MCF 10A (cell line): ENCODE results near the gene MAGEB17. TPM values are rescaled to one million over a fixed set of nuclear protein-coding genes. Genes with fewer than 3 reads are reported as not detected.
A peak's percentile ranks its signal among the peaks of the same experiment; 100 is the strongest.

ENCODE experiments used
- BruUV-seq: library from RNA; stranded (reverse); fragments of 400-500 nt; replicated peaks from 2 replicates; lab custom pipeline; 2021; lab: Mats Ljungman, UMichigan
- CTCF ChIA-PET: fragments of 300-600 bp; sonication (Branson Sonifier 250); formaldehyde crosslinking; extraction: SDS; loops from one replicate; lab custom pipeline; 2021; ENCODE audit warnings: antibody characterized with exemption, inconsistent platforms; lab: Yijun Ruan, JAX
- POLR2A ChIA-PET: fragments of 300-600, 350-650 bp; sonication (Branson Sonifier 250); formaldehyde crosslinking; extraction: SDS; loops from one replicate; lab custom pipeline; 2020; ENCODE audit warnings: antibody characterized with exemption, inconsistent platforms; lab: Yijun Ruan, JAX
- DNase-seq: peaks from one replicate; pipeline ENCODE4 v3.0.0-alpha.2; 2018; ENCODE audit not compliant: unreplicated experiment
- H3K27ac Mint-ChIP-seq: one replicate; pipeline ENCODE4 v1.8.0; 2022; ENCODE audit warnings: mild to moderate bottlenecking, low read depth, mixed read lengths; ENCODE audit not compliant: unreplicated experiment
- H3K27me3 Mint-ChIP-seq: one replicate; pipeline ENCODE4 v1.8.0; 2022; ENCODE audit warnings: mixed read lengths; ENCODE audit not compliant: insufficient read depth, unreplicated experiment
- H3K36me3 Mint-ChIP-seq: one replicate; pipeline ENCODE4 v1.8.0; 2022; ENCODE audit warnings: mild to moderate bottlenecking, moderate library complexity, mixed read lengths; ENCODE audit not compliant: insufficient read depth, unreplicated experiment
- H3K4me1 Mint-ChIP-seq: one replicate; pipeline ENCODE4 v1.8.0; 2022; ENCODE audit warnings: mixed read lengths; ENCODE audit not compliant: insufficient read depth, unreplicated experiment
- H3K4me3 Mint-ChIP-seq: one replicate; pipeline ENCODE4 v1.8.0; 2022; ENCODE audit warnings: mild to moderate bottlenecking, moderate library complexity, mixed read lengths; ENCODE audit not compliant: unreplicated experiment
- H3K9me3 Mint-ChIP-seq: one replicate; pipeline ENCODE4 v1.8.0; 2022; ENCODE audit warnings: mixed read lengths; ENCODE audit not compliant: unreplicated experiment
- CTCF ChIP-seq: fragments of 200-600 bp; IDR thresholded peaks from one replicate; pipeline ENCODE4 v1.8.0; 2022; ENCODE audit warnings: antibody characterized with exemption, mild to moderate bottlenecking; ENCODE audit not compliant: unreplicated experiment
- intact Hi-C: fragments of 100-400 bp; cut with micrococcal nuclease; formaldehyde crosslinking; loops from 2 replicates; pipeline ENCODE4 v1.14.1; 2022
- total RNA-seq: library from RNA; stranded (reverse); gene quantifications from 2 replicates; pipeline ENCODE4 v1.2.3, GENCODE V29; 2022

MAGEB17 gene
- total RNA-seq, 1 experiment from 2014 or later = not detected

DNA sequence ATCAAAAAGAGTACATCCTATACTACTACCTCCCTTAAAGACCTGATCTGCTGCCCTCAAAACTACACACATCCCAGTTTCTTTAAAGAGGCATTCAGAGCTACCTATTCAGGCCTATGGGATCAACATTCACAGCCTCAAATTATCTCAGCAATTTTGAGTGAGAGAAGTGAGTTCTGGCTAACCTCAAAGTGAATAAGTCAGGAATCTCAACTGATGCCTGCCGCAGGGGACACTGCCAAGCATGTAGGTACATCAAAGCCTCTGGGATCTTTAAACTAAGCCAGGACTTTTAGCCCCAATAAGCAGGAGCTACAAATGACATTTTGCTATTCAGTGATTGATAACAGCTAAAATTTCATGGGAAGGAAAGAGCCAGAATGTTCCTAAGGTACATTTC lies 32.3 kb upstream of the MAGEB17 start:
- DNase-seq = no peak
- no peaks in the 10 kb centered on the region for H3K4me1 Mint-ChIP-seq
- intact Hi-C loops = no loop called here
- no peak for TF ChIP-seq CTCF
- ChIA-PET CTCF (interaction anchor here (0.6 to 1.0 kb wide), 3 partner anchors 12 to 1990 kb away, joined by 3 to 5 read pairs (median 3); no protein-coding TSS in a partner anchor), POLR2A (no interaction called here)
- BruUV-seq = no TSS peak
- H3K36me3 Mint-ChIP-seq = no peaks in the 10 kb centered on the region
- H3K27me3 Mint-ChIP-seq = peaks cover 95% of the 10 kb centered on the region
- no peaks in the 10 kb centered on the region for H3K9me3 Mint-ChIP-seq
- H3K27ac Mint-ChIP-seq = no peak overlapping the region
- H3K4me3 Mint-ChIP-seq = no peak overlapping the region

DNA sequence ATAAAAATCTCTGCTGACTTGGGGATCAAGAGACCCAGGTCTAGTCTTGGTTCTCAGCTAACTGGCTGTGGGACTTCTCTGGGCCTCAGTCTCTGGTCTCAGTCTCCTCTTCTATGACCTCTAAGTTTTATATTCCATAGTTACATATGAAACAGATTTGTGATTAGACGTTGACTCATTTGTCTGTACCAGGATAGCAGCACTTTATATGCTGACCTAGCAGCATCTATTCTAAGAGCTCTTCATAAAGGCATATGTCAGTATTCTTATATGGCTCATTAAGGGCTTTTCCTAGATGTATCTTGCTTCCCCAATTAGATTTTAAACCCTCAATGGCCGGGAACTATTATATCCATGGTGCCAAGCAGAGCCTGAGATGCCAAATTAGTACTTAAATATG lies 31.2 kb upstream of the MAGEB17 start:
- ChIA-PET CTCF (interaction anchor here (0.7 to 3.4 kb wide), 3 partner anchors 14 to 281 kb away, joined by 3 to 15 read pairs (median 3); partner anchors contain the start of gene GRPR), POLR2A (no interaction called here)
- TF ChIP-seq CTCF = no peak
- no peak overlapping the region for H3K4me3 Mint-ChIP-seq
- no peaks in the 10 kb centered on the region for H3K36me3 Mint-ChIP-seq
- BruUV-seq = no TSS peak
- intact Hi-C loops = no loop called here
- no peak for DNase-seq
- H3K4me1 Mint-ChIP-seq = no peaks in the 10 kb centered on the region
- H3K27ac Mint-ChIP-seq = no peak overlapping the region
- H3K9me3 Mint-ChIP-seq = no peaks in the 10 kb centered on the region
- peaks cover 83% of the 10 kb centered on the region for H3K27me3 Mint-ChIP-seq

DNA sequence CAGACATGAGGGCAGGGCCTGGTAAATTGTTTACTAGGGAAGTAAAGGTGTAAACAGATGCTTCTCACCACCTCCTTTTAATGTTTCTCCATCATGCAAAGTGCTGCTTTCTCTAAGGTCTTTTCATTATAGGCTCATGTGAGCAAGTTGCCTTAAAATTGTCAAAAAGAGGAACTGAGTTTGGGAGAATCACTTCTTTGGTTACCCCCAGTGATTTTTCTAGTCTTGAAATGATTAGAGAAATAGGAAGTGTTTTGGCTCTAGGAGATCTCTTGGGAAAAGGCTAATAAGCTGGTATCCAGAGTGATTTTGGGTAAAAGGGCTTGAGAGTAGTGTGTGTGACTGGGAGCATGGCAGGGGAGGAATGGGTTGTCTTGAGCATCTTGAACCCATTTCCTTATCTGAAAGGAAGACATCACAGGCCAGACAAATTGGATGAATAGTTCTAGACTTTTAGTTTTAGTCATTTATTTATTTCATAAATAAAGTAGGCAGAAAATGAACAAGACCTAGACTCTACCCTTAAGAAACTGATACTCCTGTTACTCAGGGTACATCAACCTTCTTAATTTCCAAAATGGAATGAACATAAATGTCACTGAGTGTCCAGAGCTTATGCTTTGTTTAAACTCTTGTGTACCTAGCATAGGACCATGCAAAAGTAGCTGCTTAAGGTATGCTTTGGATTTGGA lies 29.7 kb upstream of the MAGEB17 start:
- H3K27me3 Mint-ChIP-seq = peaks cover 78% of the 10 kb centered on the region
- H3K4me1 Mint-ChIP-seq = no peaks in the 10 kb centered on the region
- H3K27ac Mint-ChIP-seq = no peak overlapping the region
- no peak overlapping the region for H3K4me3 Mint-ChIP-seq
- BruUV-seq = no TSS peak
- no peaks in the 10 kb centered on the region for H3K36me3 Mint-ChIP-seq
- DNase-seq = no peak
- ChIA-PET POLR2A (no interaction called here), CTCF (interaction anchor here (0.6 to 3.4 kb wide), 3 partner anchors 15 to 249 kb away, joined by 3 to 15 read pairs (median 6); partner anchors contain the start of gene GRPR)
- intact Hi-C loops = no loop called here
- no peaks in the 10 kb centered on the region for H3K9me3 Mint-ChIP-seq
- no peak for TF ChIP-seq CTCF

- Mint-ChIP-seq H3K4me3 (no peak overlapping the region), H3K4me1 (no peaks in the 10 kb centered on the region), H3K36me3 (no peaks in the 10 kb centered on the region), H3K27me3 (peaks cover 78% of the 10 kb centered on the region), H3K27ac (no peak overlapping the region), H3K9me3 (no peaks in the 10 kb centered on the region)
- ChIA-PET POLR2A (no interaction called here), CTCF (interaction anchor here (0.6 to 3.4 kb wide), 5 partner anchors 12 to 531 kb away, joined by 3 to 15 read pairs (median 5); partner anchors contain the start of gene GRPR)
- DNase-seq = peak; percentile 12
- BruUV-seq = no TSS peak
- no peak for TF ChIP-seq CTCF
- intact Hi-C loops = no loop called here
Observed at GRCh38 chrX:16138108-16138427, 29.2 kb upstream of the MAGEB17 start.
